GM19239 (cell line): ENCODE data around the gene PRSS12.
"Not testable (repeated sequence)": the region's sequence is repeated elsewhere in the genome, so short reads cannot be mapped to it uniquely, and the experiment has no call there.

Experiments
- DNase-seq: peaks from one replicate; pipeline ENCODE4 v3.0.0; 2011; ENCODE audit warnings: low spot score; ENCODE audit not compliant: insufficient read length
- FAIRE-seq: peaks from 2 replicates; lab custom pipeline; 2011; peaks lifted over from hg19 to GRCh38; lab: Jason Lieb, UNC

Gene PRSS12

GRCh38 chr4:118329849-118330248 is 23.0 kb downstream of the PRSS12 start:
- FAIRE-seq = no peak

GRCh38 chr4:118327554-118328241 is 25.1 kb downstream of the PRSS12 start:
- DNase-seq = no peak
- FAIRE-seq = no peak

More at GRCh38 chr4:118329849-118330248, 23.0 kb downstream of the PRSS12 start:
- no peak for DNase-seq

DNA sequence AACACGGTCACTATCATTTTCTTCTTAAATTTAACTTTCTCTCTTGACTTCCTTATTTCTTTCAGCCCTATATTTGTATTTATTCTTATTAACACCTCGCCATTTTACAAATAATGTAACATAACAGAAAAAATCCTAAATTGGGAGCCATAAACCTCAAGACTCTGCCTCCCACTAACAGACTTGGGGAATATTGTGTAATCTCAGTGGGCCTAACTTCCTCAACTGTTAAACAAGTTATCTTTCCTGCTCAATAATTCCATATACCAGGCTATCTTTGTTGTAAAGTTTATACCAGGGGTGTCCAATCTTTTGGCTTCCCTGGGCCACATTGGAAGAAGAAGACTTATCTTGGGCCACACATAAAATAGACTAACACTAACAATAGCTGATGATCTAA is 26.2 kb downstream of the PRSS12 start:
- FAIRE-seq (no peak), DNase-seq (no peak)

GRCh38 chr4:118325431-118325830 is 27.4 kb downstream of the PRSS12 start:
- DNase-seq (no peak), FAIRE-seq (no peak)

GRCh38 chr4:118322831-118323502 is 29.8 kb downstream of the PRSS12 start:
- no peak for DNase-seq

GRCh38 chr4:118318931-118319330 is 33.9 kb downstream of the PRSS12 start:
- FAIRE-seq = no peak
- DNase-seq = no peak

More at GRCh38 chr4:118322831-118323502, 29.8 kb downstream of the PRSS12 start:
- FAIRE-seq = no peak

GRCh38 chr4:118317691-118318090 is 35.1 kb downstream of the PRSS12 start:
- DNase-seq (no peak), FAIRE-seq (no peak)

DNA sequence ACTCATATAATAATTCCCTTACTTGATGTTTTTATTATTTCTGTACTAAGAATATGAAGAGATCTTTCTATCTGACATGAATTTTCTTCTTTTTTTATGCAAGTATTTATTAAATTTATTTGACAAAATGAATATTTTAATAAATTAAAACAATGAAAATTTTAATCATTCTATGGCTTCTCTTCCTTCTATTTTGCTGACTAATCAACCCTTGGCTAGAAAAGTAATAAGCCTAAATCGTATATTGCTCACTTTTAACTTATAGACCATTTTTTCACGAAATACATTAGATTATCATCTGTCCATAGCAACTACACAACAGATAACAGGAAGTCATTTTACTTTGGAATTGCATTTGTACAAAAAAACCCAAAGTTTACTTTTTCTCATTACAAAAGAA is 38.6 kb downstream of the PRSS12 start:
- DNase-seq (no peak), FAIRE-seq (no peak)

GRCh38 chr4:118313098-118313497 is 39.7 kb downstream of the PRSS12 start:
- DNase-seq (no peak), FAIRE-seq (no peak)

DNA sequence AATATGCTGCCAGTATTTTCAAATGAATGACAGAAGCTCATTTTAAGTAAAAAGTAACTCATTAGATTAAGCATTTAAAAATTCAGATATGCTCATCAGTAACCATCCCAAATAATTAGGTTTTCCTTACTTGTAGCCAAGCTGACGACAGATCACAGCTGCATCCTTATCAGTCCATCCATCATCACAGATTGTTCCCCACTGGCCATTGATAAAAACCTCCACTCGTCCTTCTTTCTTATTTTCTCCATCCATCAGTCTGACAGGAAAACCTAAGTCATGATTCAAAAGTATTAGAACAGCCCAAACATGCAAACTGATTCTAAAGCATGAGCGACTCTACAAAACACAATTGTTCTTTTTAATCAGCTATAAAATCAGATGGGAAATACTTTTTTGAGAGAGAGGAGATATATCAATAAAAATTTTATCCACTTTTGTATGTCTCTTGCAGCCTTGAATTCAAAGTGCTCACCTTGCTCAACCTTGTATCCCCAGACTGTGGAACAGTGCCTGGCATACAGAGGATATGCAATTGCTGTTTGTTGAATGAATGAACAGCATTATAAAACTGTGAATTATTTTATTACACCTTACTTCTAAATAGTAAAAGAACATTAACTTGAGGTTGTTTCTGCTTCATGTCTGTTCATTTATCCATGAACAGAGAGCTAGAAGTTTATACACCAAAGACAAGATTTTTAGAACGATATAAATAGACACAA is 44.3 kb downstream of the PRSS12 start:
- DNase-seq (no peak), FAIRE-seq (no peak)

DNA sequence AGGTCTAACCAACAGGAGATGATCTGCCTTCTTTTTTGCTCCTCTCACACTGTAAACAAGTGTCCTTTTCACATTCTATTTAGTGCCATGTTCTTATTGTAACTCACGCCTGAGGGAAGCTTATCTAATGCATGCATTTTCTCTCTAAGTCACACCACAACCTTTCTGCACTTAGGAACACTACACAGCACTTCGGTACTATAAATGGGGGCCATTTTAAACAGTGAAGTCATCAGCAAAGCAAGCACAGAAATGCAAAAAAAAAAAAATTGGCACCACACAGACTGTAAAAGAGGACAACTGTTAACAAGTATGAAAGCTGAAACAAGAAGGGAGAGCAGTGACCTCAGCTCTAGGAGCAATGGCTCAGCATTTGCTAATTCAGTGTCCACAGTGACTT is 45.2 kb downstream of the PRSS12 start:
- FAIRE-seq = no peak
- DNase-seq = no peak

DNA sequence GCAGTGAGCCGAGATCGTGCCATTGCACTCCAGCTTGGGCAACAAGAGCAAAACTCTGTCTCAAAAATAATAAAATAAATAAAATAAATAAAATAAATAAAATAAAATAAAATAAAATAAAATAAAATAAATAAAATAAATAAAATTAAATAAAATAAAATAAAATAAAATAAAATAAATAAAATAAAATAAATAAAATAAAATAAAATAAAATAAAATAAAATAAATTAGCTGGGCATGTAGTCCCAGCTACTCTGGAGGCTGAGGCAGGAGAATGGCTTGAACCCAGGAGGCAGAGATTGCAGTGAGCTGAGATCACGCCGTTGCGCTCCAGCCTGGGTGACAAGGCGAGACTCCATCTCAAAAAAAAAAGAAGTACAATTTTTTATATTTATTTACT is 53.2 kb downstream of the PRSS12 start:
- not testable (repeated sequence) for FAIRE-seq, DNase-seq

GRCh38 chr4:118296729-118297128 is 56.1 kb downstream of the PRSS12 start:
- FAIRE-seq = no peak
- DNase-seq = no peak

DNA sequence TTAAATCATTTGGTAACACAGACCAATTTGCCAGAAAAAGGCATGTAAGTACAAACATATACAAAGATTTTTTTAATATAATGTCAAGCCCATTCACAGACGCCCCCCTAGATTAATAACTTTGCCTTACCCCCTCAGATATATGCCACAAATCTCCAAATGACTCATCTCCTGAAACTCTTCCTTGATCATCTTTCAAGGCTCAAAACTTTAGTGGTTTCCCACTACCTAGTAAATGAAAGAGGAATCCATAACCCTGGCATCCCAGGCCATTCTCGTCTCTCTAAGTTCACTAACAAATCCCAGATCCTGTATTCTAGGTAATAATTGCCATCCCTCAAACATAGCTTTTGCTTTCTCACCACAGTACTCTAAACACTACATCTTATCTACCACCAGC is 61.9 kb downstream of the PRSS12 start:
- no peak for FAIRE-seq

GRCh38 chr4:118289794-118290193 is 63.0 kb downstream of the PRSS12 start:
- no peak for DNase-seq
- no peak for FAIRE-seq

More for the DNA sequence above, 61.9 kb downstream of the PRSS12 start:
- DNase-seq = no peak

DNA sequence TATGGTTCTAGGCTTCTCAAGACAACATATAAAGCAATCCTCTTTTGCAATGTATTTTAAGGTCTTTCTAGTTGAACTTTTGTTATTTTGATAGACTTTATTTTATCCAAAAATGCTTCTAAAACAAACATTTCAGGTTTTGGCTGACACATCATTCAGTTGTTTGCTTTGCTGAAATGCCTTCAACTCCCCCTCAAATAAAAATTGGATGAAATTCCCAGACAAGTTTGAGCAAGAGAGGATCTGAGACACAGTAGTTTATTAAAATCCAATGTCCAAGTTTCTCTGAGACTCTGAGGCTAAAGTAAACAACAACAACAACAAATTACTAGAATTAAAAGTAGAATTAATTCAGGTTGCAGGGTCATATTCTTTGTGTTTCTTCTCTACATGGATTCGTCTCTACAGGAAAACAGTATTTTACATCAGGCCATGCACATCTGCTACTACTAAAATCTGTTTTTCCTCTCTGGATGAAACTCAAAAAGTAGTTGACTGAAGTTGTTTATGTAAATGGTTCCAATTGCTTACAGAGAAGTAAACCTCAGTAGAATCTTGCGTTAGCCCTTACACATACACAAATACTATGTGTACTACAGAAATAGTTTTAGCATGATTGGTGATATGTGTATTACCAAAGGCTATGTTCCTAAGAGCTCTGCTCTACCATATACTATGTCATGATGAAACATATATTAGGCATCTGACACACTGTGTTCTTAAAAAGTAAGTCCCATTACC is 64.9 kb downstream of the PRSS12 start:
- FAIRE-seq (no peak), DNase-seq (no peak)

- DNase-seq = no peak
These were observed 66.1 kb downstream of the PRSS12 start for GRCh38 chr4:118286685-118287084.

DNA sequence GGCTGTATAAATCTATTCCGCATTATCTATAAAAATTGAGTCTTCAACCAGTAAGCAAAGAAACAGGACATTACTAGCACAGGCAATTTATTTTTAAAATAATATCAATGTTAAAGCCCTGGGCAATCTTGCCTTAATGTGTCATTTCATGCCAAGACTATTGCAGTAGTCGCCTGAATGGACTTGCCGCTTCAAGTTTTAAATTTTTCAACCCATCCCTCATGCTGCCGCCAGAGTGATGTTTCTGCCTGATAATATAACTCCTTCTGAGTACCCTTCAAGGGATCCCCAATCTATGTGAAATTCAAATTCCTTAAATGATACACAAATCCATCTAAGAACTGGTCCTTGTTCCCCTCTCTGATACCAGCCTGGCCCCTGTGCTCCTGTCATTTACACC is 66.9 kb downstream of the PRSS12 start:
- no peak for FAIRE-seq
- no peak for DNase-seq

More at GRCh38 chr4:118286685-118287084, 66.1 kb downstream of the PRSS12 start:
- FAIRE-seq = no peak

DNA sequence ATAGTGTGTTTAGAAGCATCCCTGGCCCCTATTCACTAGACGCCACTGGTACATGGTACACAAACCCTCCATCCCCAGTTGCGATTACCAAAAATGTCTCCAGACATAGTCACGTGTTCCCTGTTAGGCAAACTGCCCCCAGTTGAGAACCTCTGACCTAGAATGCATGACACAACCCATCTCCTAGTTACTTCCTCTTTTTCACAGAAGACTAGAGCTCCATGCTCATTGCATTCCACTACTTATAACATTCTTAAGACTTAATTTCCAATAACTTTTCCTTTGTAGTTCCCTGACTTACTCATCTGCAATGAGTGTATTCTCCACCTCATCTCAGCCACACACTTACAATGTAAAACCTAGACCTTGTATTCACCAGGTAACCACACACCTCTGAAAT is 68.6 kb downstream of the PRSS12 start:
- FAIRE-seq = peak; percentile 72
- DNase-seq = no peak

GRCh38 chr4:118282692-118283091 is 70.1 kb downstream of the PRSS12 start:
- DNase-seq (no peak), FAIRE-seq (no peak)
